Omental fat pad (tissue), 4 donors: Measurements from ENCODE around the gene CAPN8. TPM values are rescaled to one million over a fixed set of nuclear protein-coding genes. Genes with fewer than 3 reads are reported as not detected.

Experiments
- ATAC-seq: fragments of 150-250 bp; one replicate; pipeline ENCODE4 v1.9.1; 2016; ENCODE audit warnings: mild to moderate bottlenecking, moderate library complexity; ENCODE audit not compliant: low FRiP score
- DNase-seq: peaks from one replicate; pipeline ENCODE4 v3.0.0-alpha.2; 2019; ENCODE audit warnings: low spot score
- total RNA-seq, 4 donors: library from RNA; depleted of rRNA; stranded (reverse); fragments of >200 nt; gene quantifications; one replicate each; pipeline ENCODE4 v1.1.0, GENCODE V29; 2016
- TF ChIP-seq, protein P1 (sequence below), 3 donors: fragments of 450-650 bp; IDR thresholded peaks; one replicate each; pipeline ENCODE4 v1.5.1; 2016 to 2017; ENCODE audit warnings: antibody characterized with exemption in 3 of 3, mild to moderate bottlenecking in 3 of 3, moderate library complexity in 2 of 3

CAPN8 gene
- total RNA-seq, 4 donors from 2014 or later = not detected

DNA sequence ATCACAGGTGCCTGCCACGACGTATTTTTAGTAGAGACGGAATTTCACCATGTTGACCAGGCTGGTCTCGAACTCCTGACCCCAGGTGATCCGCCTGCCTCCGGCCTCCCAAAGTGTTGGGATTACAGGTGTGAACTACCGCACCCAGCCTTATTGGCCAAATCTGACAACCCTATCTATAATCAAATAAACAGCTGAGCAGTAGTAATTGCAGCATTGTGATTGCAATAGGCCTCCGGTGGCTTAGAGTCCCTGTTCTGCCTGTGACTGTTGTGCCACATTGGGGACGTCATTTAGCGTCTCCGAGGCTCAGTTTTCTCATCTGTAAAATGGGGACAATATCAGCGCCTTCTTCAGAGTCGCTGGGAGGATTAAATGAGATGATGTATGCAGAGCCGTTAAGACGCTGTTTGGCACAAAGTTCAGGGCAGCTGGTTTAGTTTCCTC is 46.3 kb upstream of the CAPN8 start:
- ATAC-seq (no peak), DNase-seq (no peak)
- TF ChIP-seq, protein P1, sequence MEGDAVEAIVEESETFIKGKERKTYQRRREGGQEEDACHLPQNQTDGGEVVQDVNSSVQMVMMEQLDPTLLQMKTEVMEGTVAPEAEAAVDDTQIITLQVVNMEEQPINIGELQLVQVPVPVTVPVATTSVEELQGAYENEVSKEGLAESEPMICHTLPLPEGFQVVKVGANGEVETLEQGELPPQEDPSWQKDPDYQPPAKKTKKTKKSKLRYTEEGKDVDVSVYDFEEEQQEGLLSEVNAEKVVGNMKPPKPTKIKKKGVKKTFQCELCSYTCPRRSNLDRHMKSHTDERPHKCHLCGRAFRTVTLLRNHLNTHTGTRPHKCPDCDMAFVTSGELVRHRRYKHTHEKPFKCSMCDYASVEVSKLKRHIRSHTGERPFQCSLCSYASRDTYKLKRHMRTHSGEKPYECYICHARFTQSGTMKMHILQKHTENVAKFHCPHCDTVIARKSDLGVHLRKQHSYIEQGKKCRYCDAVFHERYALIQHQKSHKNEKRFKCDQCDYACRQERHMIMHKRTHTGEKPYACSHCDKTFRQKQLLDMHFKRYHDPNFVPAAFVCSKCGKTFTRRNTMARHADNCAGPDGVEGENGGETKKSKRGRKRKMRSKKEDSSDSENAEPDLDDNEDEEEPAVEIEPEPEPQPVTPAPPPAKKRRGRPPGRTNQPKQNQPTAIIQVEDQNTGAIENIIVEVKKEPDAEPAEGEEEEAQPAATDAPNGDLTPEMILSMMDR (IDR thresholded peaks at IDR 0.05) = no peak

DNA sequence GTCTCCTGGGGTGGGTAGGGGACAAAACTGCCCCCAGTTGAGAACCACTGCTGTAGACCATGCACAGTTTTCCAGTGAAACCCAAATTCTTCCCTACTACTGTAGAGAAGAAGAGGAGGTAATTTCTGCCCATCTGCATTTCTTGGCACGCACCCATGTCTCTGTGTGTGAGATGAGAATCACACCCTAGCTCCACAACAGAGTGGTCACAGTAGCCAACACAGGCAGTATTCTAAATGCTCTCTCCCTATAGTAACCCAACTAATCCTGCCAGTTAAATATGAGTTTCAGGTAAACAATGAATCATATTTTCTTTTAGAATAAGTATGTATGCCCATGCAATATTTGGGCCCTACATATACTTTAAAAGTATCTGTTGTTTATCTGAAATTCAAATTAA is 45.7 kb upstream of the CAPN8 start:
- no peak for DNase-seq
- ATAC-seq = no peak
- TF ChIP-seq, protein P1 (IDR thresholded peaks at IDR 0.05) = no peak

- ATAC-seq (no peak), DNase-seq (no peak)
- TF ChIP-seq, protein P1 (IDR thresholded peaks at IDR 0.05) = no peak
Measured at GRCh38 chr1:223710179-223711133, 45.0 kb upstream of the CAPN8 start.

- TF ChIP-seq, protein P1 (IDR thresholded peaks at IDR 0.05) = no peak
- no peak for DNase-seq
- no peak for ATAC-seq
Measured at GRCh38 chr1:223709598-223709997, 44.1 kb upstream of the CAPN8 start.

DNA sequence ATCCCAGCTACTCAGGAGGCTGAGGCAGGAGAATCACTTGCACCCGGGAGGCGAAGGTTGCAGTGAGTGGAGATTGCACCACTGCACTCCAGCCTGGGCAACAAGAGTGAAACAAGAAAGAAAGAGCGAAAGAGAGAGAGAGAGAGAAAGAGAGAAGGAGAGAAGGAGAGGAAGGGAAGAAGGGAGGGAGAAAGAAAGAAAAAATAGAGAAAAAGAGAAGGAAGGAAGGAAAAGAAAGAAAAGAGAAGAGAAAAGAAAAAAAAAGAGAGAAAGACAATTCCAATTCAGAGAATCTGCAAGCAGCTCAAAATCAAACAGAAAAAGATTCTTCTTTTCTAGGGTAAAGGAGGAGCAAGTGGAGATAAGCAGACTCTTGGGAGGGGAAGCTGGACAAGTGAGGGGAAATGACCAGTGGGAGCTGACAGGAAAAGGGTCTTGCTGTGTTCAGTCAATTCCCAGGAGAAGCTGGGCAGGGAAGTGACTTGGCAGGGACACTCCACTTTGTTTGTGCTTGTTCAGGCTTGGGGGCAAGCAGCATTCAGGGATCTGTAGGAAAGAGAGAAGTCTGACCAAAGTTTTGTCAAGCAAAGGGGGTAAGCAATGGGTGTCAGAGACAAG is 43.3 kb upstream of the CAPN8 start:
- TF ChIP-seq, protein P1 (IDR thresholded peaks at IDR 0.05) = no peak
- ATAC-seq (no peak), DNase-seq (no peak)

- ATAC-seq (no peak), DNase-seq (no peak)
- TF ChIP-seq, protein P1 (IDR thresholded peaks at IDR 0.05) = no peak
Measured at GRCh38 chr1:223708001-223708359, 42.5 kb upstream of the CAPN8 start.
